ENCODE data around the gene SDCCAG8. TPM values are rescaled to one million over a fixed set of nuclear protein-coding genes. Genes with fewer than 3 reads are reported as not detected.

Gene SDCCAG8
- total and polyA plus RNA-seq, 2 of the 8 experiments (the other 6 are each of a cell fraction or from before 2014, with no cell fraction given): 15.6 to 21.0 TPM

GRCh38 chr1:243438146-243438545, 182.3 kb downstream of the SDCCAG8 start (continued):
- no peak for TF ChIP-seq HDAC6 (IDR thresholded peaks at IDR 0.05; ENCODE audit: low read depth, low read length)
- no peak for TF ChIP-seq RAD21 (IDR thresholded peaks at IDR 0.05 in 1 of 2, conservative IDR thresholded peaks at IDR 0.05 in 1 of 2; ENCODE audit: low read depth in 2 of 2, low read length in 2 of 2)
- no peak for TF ChIP-seq ATF3 (IDR thresholded peaks at IDR 0.05; ENCODE audit: insufficient read depth, low read depth, low read length)

Measured in H1 (cell line).